ENCODE results near the gene LYPLA2.
"Not testable (repeated sequence)": the region's sequence is repeated elsewhere in the genome, so short reads cannot be mapped to it uniquely, and the experiment has no call there.

LYPLA2 gene

DNA sequence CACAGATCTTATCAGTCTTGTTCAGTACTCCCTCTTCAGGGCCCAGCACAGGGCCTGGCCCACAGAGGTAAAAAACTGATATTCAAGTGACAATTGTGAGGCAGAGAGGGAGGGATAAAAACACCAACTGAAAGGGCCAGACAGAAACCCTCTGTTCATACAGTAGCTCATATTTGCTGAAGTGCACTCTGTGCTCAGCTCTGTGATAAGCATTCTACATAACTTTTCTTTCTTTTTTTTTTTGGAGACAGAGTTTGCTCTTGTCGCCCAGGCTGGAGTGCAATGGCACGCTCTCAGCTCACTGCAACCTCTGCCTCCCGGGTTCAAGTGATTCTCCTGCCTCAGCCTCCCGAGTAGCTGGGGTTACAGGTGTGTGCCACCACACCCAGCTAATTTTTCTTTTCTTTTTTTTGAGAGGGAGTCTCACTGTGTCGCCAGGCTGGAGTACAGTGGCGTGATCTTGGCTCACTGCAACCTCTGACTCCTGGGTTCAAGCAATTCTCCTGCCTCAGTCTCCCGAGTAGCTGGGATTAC, 11.9 kb downstream of the LYPLA2 start:
- not testable (repeated sequence) for H3K9me3 ChIP-seq (ENCODE audit: control insufficient read depth in 2 of 2, low read length in 2 of 2); H3K9ac ChIP-seq (ENCODE audit: low read length in 2 of 2); H3K4me3 ChIP-seq (ENCODE audit: low read length in 2 of 2); H3K27me3 ChIP-seq (ENCODE audit: control insufficient read depth in 1 of 2, insufficient read depth in 2 of 2, low read length in 2 of 2); H3K27ac ChIP-seq (ENCODE audit: low read length)
- H3K36me3 ChIP-seq (ENCODE audit: control insufficient read depth in 2 of 2, insufficient read depth in 2 of 2, low read length in 2 of 2) = peaks cover 20 to 26% of the 10 kb centered on the region in 2 donors
- H3K4me1 ChIP-seq (ENCODE audit: control insufficient read depth, insufficient read depth, low read length) = peaks cover 22% of the 10 kb centered on the region

DNA sequence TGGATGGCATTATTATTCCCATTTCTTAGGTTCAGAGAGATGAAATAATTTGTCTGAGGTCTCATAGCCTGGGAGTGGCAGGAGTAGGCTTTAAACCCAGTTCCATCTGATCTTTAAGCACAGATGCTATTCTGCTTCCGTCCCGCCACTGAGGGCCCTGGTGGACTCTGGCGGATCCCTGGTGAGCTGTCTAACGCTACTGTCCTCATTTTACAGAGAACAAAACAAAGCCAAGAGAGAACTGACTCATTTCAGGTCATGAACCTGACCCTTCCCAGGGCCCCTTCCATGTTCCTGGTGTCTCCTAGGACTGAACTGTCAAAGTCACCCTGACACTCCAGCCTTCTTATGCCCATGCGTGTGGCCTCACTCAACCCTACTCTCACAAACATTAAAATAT, 12.7 kb downstream of the LYPLA2 start:
- Histone ChIP-seq H3K9me3 (ENCODE audit: control insufficient read depth in 2 of 2, low read length in 2 of 2) (no peaks in the 10 kb centered on the region), H3K27me3 (ENCODE audit: control insufficient read depth in 1 of 2, insufficient read depth in 2 of 2, low read length in 2 of 2) (no peaks in the 10 kb centered on the region), H3K4me3 (ENCODE audit: low read length in 2 of 2) (no peak overlapping the region), H3K36me3 (ENCODE audit: control insufficient read depth in 2 of 2, insufficient read depth in 2 of 2, low read length in 2 of 2) (peaks cover 25 to 28% of the 10 kb centered on the region in 2 donors), H3K27ac (ENCODE audit: low read length) (no peak overlapping the region), H3K4me1 (ENCODE audit: control insufficient read depth, insufficient read depth, low read length) (peaks cover 22% of the 10 kb centered on the region), H3K9ac (ENCODE audit: low read length in 2 of 2) (no peak overlapping the region)

GRCh38 chr1:23804183-23804835, 13.4 kb downstream of the LYPLA2 start:
- no peaks in the 10 kb centered on the region for H3K9me3 ChIP-seq (ENCODE audit: control insufficient read depth in 2 of 2, low read length in 2 of 2)
- no peaks in the 10 kb centered on the region for H3K27me3 ChIP-seq (ENCODE audit: control insufficient read depth in 1 of 2, insufficient read depth in 2 of 2, low read length in 2 of 2)
- H3K9ac ChIP-seq (ENCODE audit: low read length in 2 of 2) = no peak overlapping the region
- no peak overlapping the region for H3K27ac ChIP-seq (ENCODE audit: low read length)
- H3K36me3 ChIP-seq (ENCODE audit: control insufficient read depth in 2 of 2, insufficient read depth in 2 of 2, low read length in 2 of 2) = peaks cover 25 to 28% of the 10 kb centered on the region in 2 donors
- no peak overlapping the region for H3K4me3 ChIP-seq (ENCODE audit: low read length in 2 of 2)
- H3K4me1 ChIP-seq (ENCODE audit: control insufficient read depth, insufficient read depth, low read length) = peaks cover 20% of the 10 kb centered on the region

DNA sequence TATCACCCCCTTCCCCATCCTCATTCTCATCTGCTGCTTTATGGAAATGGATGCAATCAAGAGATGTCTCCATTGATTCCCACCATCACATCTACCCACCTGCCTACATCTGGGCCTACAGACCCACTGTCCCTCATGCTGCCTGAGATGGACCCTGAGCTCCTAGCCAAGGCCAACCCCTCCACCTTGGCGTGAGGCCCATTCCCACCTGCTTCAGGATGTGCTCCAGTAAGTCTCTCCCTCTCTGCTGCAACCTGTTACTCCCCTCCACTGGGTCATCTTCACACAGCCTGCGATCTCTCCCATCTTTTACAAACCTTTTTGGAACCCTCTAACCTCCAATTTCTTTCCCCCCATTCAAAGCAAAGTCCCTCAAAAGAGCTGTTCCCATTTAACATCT, 14.1 kb downstream of the LYPLA2 start:
- Histone ChIP-seq H3K4me1 (ENCODE audit: control insufficient read depth, insufficient read depth, low read length) (peaks cover 12% of the 10 kb centered on the region), H3K36me3 (ENCODE audit: control insufficient read depth in 2 of 2, insufficient read depth in 2 of 2, low read length in 2 of 2) (peaks cover 25 to 30% of the 10 kb centered on the region in 2 donors), H3K27ac (ENCODE audit: low read length) (no peak overlapping the region), H3K9me3 (ENCODE audit: control insufficient read depth in 2 of 2, low read length in 2 of 2) (no peaks in the 10 kb centered on the region), H3K27me3 (ENCODE audit: control insufficient read depth in 1 of 2, insufficient read depth in 2 of 2, low read length in 2 of 2) (no peaks in the 10 kb centered on the region), H3K4me3 (ENCODE audit: low read length in 2 of 2) (no peak overlapping the region), H3K9ac (ENCODE audit: low read length in 2 of 2) (no peak overlapping the region)

GRCh38 chr1:23806280-23806679, 15.3 kb downstream of the LYPLA2 start:
- H3K36me3 ChIP-seq (ENCODE audit: control insufficient read depth in 2 of 2, insufficient read depth in 2 of 2, low read length in 2 of 2) = peaks cover 25 to 33% of the 10 kb centered on the region in 2 donors

DNA sequence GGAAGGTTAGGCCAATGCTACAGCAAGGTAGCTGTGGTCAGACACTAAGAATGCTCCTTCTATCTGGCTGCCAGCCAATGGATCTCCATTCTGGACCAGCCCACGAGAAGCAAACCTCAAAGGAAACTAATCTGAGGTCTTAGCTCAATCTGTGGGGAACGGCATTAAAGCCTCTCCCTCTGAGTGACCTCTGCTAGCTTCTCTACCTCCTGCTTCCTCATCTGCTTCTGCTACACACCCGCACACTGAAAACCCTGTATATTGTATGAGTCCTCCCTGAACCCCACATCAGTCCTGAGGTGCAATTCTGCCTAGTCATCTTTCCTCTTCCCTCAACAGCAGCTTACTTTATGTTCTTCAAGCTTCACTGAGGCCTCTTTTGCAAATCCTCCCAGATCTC, 16.5 kb downstream of the LYPLA2 start:
- no peak overlapping the region for H3K9ac ChIP-seq (ENCODE audit: low read length in 2 of 2)
- H3K27me3 ChIP-seq (ENCODE audit: control insufficient read depth in 1 of 2, insufficient read depth in 2 of 2, low read length in 2 of 2) = no peaks in the 10 kb centered on the region
- peaks cover 3% of the 10 kb centered on the region for H3K4me1 ChIP-seq (ENCODE audit: control insufficient read depth, insufficient read depth, low read length)
- H3K27ac ChIP-seq (ENCODE audit: low read length) = no peak overlapping the region
- peaks cover 35 to 36% of the 10 kb centered on the region in 2 donors for H3K36me3 ChIP-seq (ENCODE audit: control insufficient read depth in 2 of 2, insufficient read depth in 2 of 2, low read length in 2 of 2)
- H3K4me3 ChIP-seq (ENCODE audit: low read length in 2 of 2) = no peak overlapping the region
- no peaks in the 10 kb centered on the region for H3K9me3 ChIP-seq (ENCODE audit: control insufficient read depth in 2 of 2, low read length in 2 of 2)

More at GRCh38 chr1:23806280-23806679, 15.3 kb downstream of the LYPLA2 start:
- no peak overlapping the region for H3K4me3 ChIP-seq (ENCODE audit: low read length in 2 of 2)
- H3K27ac ChIP-seq (ENCODE audit: low read length) = no peak overlapping the region
- H3K9me3 ChIP-seq (ENCODE audit: control insufficient read depth in 2 of 2, low read length in 2 of 2) = no peaks in the 10 kb centered on the region
- peak overlapping the region in 1 of 2 donors; percentile 21 for H3K9ac ChIP-seq (ENCODE audit: low read length in 2 of 2)
- no peaks in the 10 kb centered on the region for H3K27me3 ChIP-seq (ENCODE audit: control insufficient read depth in 1 of 2, insufficient read depth in 2 of 2, low read length in 2 of 2)
- peaks cover 9% of the 10 kb centered on the region for H3K4me1 ChIP-seq (ENCODE audit: control insufficient read depth, insufficient read depth, low read length)

- H3K9ac ChIP-seq (ENCODE audit: low read length in 2 of 2) = no peak overlapping the region
- no peaks in the 10 kb centered on the region for H3K27me3 ChIP-seq (ENCODE audit: control insufficient read depth in 1 of 2, insufficient read depth in 2 of 2, low read length in 2 of 2)
- no peaks in the 10 kb centered on the region for H3K9me3 ChIP-seq (ENCODE audit: control insufficient read depth in 2 of 2, low read length in 2 of 2)
- no peak overlapping the region for H3K27ac ChIP-seq (ENCODE audit: low read length)
- peaks cover 42 to 46% of the 10 kb centered on the region in 2 donors for H3K36me3 ChIP-seq (ENCODE audit: control insufficient read depth in 2 of 2, insufficient read depth in 2 of 2, low read length in 2 of 2)
- no peak overlapping the region for H3K4me3 ChIP-seq (ENCODE audit: low read length in 2 of 2)
- H3K4me1 ChIP-seq (ENCODE audit: control insufficient read depth, insufficient read depth, low read length) = peaks cover 3% of the 10 kb centered on the region
Observed at GRCh38 chr1:23809751-23810171, 18.8 kb downstream of the LYPLA2 start.

DNA sequence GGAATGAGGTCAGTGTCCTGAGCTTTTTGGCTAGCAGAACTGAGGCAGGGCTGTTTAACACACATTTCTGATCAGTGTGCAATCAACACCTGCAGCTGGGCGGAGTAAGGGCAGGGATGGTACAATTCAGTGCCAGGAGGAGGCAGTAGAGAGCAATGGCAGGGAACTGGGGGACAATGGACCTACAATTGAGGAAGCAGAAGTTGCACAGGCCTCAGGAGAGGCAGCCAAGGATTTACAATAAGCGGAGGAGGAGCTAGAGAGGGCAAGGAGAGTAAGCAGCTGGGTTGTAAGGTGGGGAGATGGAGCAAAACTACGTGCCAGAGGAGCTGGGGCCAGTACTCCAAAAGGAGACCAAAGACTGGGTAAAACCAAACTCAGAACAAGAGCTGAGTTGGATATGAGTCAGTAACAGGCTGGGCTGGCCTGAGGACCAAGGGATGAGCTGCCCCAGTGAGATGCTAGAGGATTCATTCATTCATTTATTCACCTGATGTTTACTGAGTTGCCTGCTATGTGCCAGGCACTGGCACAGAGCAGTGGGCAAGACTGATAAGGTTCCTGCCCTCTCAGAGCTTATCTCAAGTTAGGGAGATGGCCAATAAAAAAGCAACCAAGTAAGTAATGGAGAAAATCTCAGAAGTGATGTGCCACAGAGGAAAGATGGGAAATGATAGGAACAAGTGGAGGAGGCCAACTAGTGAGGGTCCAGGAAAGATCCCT, 20.0 kb downstream of the LYPLA2 start:
- H3K4me3 ChIP-seq (ENCODE audit: low read length in 2 of 2) = no peak overlapping the region
- H3K9ac ChIP-seq (ENCODE audit: low read length in 2 of 2) = no peak overlapping the region
- no peaks in the 10 kb centered on the region for H3K9me3 ChIP-seq (ENCODE audit: control insufficient read depth in 2 of 2, low read length in 2 of 2)
- peaks cover 41 to 44% of the 10 kb centered on the region in 2 donors for H3K36me3 ChIP-seq (ENCODE audit: control insufficient read depth in 2 of 2, insufficient read depth in 2 of 2, low read length in 2 of 2)
- no peaks in the 10 kb centered on the region for H3K27me3 ChIP-seq (ENCODE audit: control insufficient read depth in 1 of 2, insufficient read depth in 2 of 2, low read length in 2 of 2)
- no peak overlapping the region for H3K27ac ChIP-seq (ENCODE audit: low read length)
- peaks cover 3% of the 10 kb centered on the region for H3K4me1 ChIP-seq (ENCODE audit: control insufficient read depth, insufficient read depth, low read length)

DNA sequence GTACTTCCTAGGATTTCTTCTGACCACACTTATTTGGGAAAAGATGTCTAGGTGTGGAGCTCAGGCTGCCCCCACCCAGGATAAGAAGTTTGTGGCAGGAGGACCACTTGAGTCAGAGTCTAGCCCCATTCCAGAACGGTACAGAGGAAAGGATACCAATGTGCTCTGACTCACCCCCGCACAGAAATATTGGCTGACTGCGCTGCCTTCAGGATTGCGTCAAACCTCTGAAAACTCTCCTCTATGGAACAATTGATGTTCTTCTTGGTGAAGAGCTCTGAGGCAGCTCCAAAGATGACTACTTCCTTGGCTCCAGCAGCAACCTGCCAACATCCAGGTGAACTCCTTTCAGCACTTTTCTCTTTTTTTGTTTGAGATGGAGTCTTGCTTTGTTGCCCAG, 23.1 kb downstream of the LYPLA2 start:
- no peak overlapping the region for H3K9ac ChIP-seq (ENCODE audit: low read length in 2 of 2)
- H3K27ac ChIP-seq (ENCODE audit: low read length) = no peak overlapping the region
- H3K4me3 ChIP-seq (ENCODE audit: low read length in 2 of 2) = no peak overlapping the region
- no peaks in the 10 kb centered on the region for H3K9me3 ChIP-seq (ENCODE audit: control insufficient read depth in 2 of 2, low read length in 2 of 2)
- peaks cover 45 to 50% of the 10 kb centered on the region in 2 donors for H3K36me3 ChIP-seq (ENCODE audit: control insufficient read depth in 2 of 2, insufficient read depth in 2 of 2, low read length in 2 of 2)
- H3K27me3 ChIP-seq (ENCODE audit: control insufficient read depth in 1 of 2, insufficient read depth in 2 of 2, low read length in 2 of 2) = no peaks in the 10 kb centered on the region
- H3K4me1 ChIP-seq (ENCODE audit: control insufficient read depth, insufficient read depth, low read length) = peaks cover 3% of the 10 kb centered on the region

GRCh38 chr1:23816361-23816760, 25.4 kb downstream of the LYPLA2 start:
- Histone ChIP-seq H3K36me3 (ENCODE audit: control insufficient read depth in 2 of 2, insufficient read depth in 2 of 2, low read length in 2 of 2) (peaks cover 44 to 50% of the 10 kb centered on the region in 2 donors), H3K9ac (ENCODE audit: low read length in 2 of 2) (no peak overlapping the region), H3K27ac (ENCODE audit: low read length) (no peak overlapping the region), H3K4me3 (ENCODE audit: low read length in 2 of 2) (no peak overlapping the region), H3K27me3 (ENCODE audit: control insufficient read depth in 1 of 2, insufficient read depth in 2 of 2, low read length in 2 of 2) (no peaks in the 10 kb centered on the region), H3K9me3 (ENCODE audit: control insufficient read depth in 2 of 2, low read length in 2 of 2) (no peaks in the 10 kb centered on the region), H3K4me1 (ENCODE audit: control insufficient read depth, insufficient read depth, low read length) (no peaks in the 10 kb centered on the region)

- Histone ChIP-seq H3K4me1 (ENCODE audit: control insufficient read depth, insufficient read depth, low read length) (no peaks in the 10 kb centered on the region), H3K36me3 (ENCODE audit: control insufficient read depth in 2 of 2, insufficient read depth in 2 of 2, low read length in 2 of 2) (peaks cover 42 to 45% of the 10 kb centered on the region in 2 donors), H3K4me3 (ENCODE audit: low read length in 2 of 2) (no peak overlapping the region), H3K27ac (ENCODE audit: low read length) (no peak overlapping the region), H3K9me3 (ENCODE audit: control insufficient read depth in 2 of 2, low read length in 2 of 2) (no peaks in the 10 kb centered on the region), H3K9ac (ENCODE audit: low read length in 2 of 2) (no peak overlapping the region), H3K27me3 (ENCODE audit: control insufficient read depth in 1 of 2, insufficient read depth in 2 of 2, low read length in 2 of 2) (no peaks in the 10 kb centered on the region)
Observed at GRCh38 chr1:23816906-23817305, 26.0 kb downstream of the LYPLA2 start.

Measured in stomach smooth muscle (tissue), 2 donors.